HG03571 (cell line): Measurements from ENCODE around the gene CD200.

Source experiments
- ATAC-seq: cut with Tn5 transposase; IDR thresholded peaks from one replicate; pipeline ENCODE4 v1.9.1; 2021; ENCODE audit not compliant: unreplicated experiment

The CD200 gene

DNA sequence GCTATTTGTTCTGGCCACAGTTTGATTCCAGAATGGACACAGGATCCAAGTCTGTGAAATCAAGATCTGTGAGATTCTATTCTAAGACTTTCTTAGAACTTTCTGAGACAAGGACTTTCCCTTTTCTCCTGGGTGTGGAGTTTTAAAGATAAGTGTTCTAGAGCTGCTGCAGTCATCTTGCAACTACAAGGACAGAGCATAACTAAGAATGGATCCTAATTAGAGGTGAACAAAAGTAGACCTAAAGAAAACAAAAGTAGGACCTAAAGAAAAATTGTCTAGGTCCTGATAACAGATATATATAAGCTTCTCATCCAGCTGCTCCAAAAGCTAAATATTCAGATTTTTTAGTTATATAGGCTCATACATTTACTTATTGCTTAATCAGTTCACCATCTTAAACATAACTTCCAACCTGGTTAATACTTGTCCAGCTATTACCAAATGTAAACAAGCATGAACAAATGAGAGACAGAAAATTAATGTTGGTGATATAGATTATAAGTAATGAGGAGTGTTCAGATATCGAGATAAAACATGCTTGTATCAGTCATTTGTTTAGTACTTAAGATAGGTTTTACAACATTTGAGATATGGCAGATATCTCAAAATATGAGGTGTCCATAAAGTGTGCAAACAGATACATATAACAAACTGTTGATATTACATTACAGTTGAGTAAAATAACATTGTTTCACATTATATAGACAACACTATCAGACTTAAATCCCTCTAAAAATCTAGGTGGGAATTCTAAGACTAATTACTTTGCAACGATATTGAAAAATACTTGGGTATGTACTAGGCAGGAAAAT lies 75.1 kb downstream of the CD200 start:
- no peak for ATAC-seq

DNA sequence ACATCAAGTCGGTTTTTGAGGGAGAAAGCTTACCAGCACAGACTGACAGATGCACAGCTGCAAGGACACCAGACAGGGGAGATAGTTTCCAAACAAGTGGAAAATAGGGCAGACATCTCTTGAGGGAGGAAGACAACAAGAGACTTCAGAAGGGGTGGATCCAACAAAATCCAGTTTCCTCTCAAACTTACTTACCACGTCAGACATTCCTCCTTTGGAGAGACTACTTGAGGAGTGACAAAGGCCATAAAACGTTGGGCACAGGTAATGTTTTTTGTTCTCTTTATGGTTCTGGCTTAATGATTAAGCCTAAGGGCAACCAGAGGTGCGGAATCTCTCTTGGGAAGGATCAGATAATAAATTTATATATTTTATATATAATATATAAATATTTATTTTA lies 76.1 kb downstream of the CD200 start:
- no peak for ATAC-seq

DNA sequence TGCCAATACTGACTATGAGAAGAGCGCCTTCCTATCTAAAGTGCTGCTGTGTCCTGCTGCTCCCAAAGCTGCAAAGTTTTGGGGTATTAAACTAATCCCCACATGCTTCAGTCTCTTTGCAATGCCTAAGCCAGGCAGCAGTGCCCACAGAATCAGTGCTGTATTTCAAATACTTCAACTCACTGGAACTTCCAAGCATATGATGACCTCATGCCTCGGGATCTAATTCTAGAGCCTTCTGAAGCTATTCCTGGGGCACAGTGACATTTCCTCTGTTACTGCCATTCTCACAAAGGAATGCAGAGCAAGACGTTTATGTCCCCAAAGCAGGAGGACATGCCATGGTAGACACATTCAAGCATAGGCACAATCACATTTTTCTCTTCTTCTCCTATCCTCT lies 78.5 kb downstream of the CD200 start:
- ATAC-seq, result no peak
